GM18873 (cell line): Measurements from ENCODE around the gene CELF4.

Source experiments
- ATAC-seq: cut with Tn5 transposase; IDR thresholded peaks from one replicate; pipeline ENCODE4 v1.9.1; 2021; ENCODE audit warnings: mild to moderate bottlenecking, moderate library complexity, moderate number of reproducible peaks; ENCODE audit not compliant: unreplicated experiment, low FRiP score

Gene CELF4

DNA sequence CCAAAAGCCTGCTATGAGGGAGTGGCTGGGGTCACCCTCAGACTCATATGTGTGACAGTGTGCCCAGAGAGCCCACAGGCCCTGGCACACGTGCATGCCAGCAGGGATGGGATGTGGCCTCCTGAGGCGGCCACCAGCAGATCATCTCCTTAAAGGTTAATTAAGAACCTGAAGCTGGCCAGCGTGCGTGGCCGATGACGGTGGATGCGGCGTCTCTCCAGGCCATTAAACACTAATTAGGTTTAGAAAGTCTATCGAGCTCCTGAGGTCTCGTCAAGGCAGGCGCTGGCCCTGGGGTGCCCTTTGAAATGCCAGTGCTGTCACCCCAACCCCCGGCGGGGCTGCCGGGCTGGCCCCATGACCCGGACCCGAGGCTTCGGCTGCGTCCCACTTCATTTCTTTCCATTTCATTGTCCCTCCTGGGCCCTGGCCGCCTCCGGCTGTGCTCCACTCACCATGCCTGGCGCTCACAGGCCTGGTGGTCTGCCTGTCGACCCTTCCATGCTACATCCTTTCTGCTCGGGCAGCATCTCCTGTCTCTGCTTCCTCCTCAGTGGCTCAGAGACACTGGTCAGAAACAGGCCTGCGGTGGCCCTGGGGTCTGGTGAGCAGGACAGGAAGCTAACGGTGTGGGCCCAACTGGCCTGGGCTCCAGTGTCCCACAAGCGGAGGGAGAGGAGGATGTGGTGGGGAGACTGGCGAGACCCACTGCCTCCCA is 228.9 kb downstream of the CELF4 start:
- no peak for ATAC-seq

DNA sequence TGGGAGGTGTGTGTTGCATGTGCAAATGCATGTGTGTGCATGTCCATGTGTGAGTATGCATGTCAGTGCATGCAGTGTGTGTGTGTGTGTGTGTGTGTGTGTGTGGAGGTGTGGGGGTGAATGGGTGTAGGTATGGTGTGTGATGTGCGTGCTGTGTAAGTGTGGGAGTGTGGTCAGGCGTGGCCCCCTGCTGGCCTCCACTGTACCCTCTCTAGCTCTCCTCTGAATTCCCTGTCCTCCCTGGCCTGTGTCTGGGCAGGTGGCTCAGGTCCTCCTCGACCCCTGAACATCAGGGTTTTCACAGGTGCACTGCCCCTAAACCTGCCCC is 230.2 kb downstream of the CELF4 start:
- no peak for ATAC-seq

DNA sequence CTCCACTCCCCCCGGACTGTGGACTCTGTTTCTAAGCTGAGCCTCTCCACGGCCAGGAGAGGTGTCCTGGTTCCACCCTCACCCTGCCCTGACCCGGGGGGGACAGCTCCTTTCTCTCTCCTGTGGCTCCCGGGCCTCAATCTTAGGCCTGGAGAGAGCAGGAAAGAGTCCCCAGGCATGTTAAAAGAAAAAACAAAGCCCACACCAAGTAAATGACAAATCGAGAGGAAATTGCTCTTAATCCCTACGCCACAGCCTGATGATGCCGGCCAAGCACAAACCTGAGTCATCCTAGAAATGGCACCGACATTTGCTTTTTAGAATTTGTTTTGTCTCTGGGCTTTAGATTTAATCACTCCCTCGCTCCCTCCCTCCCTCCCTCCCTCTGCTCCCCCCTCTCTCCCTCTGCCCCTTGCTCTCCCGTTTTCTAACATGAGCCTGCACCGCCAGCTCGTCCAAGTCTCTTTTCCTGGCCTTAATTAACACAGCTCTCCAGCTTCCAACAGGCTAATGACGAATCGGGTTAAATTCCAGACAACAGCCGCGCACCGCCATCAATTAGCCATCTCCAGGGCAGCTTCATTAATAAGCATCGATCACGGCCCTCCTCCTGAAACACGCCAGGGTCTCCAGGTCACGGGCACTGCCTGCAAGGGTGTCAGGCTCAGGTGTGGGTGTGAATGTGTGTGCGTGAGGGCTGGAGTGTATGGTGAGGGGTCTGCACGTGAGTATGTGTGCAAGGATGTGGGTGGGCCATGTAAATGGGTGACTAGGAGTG is 230.8 kb downstream of the CELF4 start:
- ATAC-seq, result no peak

DNA sequence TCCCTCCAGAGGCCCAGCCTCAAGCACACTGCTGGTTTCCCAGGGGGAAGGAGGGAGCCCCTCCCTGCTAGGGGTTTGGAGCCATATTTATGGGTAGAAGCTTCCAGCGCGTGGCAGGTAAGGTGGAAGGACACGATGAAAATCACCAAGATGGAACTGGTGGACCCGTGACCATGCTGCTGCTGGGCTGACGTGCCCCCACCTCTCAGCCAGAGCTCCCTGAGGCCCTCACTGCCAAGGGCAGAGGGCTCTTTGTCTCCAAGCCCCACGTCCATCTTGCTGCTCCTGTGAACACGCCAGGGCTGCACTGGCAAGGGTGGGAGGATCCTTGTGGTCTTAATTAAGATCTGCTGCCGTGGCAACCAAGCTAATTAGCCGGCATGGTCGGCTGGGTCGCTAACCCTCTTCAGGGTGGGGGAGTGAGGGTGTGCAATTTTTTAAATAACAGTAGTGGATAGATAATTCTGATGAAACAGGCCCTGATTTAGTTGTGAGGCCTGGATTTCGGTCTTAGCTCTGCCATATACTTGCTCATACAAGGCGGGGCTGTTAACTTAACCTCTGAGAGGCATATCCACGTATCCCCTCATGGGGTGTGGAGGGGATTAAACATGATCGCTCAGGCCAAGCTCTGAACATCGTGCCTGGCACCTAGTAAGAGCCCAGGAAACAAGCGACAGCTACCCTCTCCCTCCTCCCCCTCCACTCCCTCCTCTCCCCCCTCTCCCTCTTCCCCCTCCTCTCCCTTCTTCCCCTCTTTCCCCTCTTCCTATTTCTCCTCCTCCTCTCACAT is 232.8 kb downstream of the CELF4 start:
- ATAC-seq, result no peak

DNA sequence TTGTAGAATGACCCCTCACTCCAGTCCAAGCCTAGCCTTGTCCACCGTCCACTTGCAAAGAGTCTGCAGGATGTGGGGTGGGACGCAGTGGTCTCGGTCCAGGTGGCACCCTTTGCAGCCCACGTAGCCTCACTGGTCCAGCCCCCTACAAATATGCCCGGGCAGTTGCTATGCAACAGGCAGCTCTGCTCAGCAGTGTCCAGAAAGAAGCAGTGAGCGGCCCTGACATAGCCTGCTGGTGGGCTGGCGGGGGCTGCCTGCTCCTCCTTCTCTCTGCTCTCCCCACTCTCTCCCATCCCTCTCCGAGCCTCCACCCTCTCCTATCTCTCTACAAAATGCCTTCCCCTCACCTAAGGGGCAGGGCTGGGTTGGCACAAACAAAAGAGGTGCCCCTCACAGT is 233.4 kb downstream of the CELF4 start:
- no peak for ATAC-seq

DNA sequence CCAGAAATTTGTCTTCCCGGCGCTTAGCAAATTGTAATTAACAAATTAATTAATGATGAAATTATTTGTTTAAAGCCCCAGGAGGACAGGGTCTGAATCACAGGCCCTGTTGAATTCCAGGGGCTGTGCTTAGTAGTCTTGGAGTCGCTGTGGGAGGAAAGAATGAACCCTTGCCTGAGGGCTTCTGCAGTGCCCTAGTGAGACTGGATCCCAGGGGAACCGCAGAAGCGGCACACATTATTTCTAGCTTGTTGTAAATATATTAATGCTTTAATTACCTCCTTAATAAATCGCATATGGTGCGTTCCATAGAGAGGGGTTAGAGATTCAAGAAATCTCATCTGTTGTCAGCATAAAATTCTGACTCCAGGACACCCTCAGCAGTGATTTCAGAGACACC is 235.4 kb downstream of the CELF4 start:
- no peak for ATAC-seq

DNA sequence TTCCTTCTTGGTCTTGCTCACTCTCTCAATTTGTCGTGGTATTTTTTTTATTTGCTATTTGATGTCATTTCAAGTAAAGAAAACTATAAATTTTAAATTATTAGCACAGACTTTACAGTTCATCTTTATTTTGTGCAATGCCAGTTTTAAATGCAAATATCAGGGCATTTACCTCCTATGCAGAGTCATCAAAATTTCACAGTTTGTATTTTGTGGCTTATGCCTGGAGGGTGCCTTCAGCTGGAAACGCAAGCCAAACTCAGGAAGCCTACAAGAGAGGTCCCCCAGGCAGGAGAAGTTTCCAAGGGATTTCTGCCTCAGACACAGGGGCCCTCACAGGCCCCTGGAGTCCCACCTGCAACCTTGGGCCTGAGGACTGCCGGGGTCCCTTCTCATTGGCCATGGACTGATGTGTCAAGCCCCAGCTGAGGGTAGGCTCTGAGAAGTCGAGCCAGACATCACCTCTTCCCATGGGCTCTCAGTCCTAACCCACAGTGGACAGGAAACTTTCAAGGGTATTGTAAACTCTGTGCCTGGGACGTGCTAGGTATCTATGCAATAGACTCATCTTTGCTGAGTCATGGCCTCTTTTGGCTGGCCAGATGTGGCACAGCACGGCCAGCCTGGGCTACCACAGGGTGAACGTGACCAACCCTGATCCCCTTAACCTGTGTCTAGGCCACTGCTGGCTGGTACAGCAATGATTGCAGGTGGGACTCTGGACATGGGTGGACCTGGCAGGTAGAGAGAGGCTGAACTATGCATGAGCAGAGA is 236.5 kb downstream of the CELF4 start:
- ATAC-seq, result no peak

DNA sequence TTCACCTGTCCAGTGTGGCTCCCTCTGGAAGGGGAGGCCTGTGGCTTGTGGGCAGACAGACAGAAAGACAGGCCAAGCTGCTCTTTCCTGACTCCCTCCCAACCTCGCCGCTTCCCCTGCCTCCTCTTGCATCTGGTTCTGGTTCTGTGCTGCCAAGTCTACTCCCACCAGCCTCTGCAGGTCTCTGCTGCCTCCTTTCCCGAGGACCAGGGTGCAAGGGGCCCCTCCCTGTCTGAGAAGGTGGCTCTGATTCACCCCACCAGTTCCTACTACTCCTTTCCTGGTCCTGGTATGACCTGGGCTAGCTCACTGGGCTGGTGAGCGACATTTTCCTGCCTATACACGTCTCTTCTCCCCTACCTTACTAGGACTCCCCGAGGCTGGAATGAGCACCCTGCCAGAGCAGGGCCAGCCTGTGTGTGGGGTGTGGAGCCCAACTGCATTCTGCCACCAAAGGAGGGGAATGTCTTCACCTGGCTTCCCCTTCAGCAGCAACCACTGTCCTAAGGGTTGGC is 238.5 kb downstream of the CELF4 start:
- ATAC-seq, result no peak

DNA sequence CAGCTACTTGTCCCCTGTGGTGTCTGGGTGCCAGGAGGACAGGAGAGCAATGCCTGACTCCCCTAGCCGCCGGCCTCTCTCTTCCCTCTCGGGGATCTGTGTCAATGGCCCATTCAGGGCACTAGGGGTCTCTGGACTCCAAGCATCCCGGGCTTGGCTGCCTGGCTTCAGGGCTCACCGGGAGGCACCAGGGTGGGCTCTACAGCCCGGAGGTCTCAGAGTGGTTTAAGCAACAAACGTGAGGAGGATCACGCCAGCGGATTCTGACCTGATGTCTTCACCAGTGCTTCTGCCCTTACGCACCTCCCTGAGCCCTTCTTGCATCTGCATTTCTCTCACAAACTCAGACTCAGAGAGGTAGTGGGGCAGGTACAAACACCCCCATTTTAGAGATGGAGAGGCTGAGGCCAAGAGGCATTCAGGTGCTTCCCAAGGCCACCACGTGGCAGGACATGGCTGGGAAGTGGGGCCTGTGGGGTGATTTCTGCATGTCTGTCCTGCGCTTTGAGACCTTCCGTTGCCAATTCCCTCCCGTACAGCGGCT is 243.0 kb downstream of the CELF4 start:
- no peak for ATAC-seq

DNA sequence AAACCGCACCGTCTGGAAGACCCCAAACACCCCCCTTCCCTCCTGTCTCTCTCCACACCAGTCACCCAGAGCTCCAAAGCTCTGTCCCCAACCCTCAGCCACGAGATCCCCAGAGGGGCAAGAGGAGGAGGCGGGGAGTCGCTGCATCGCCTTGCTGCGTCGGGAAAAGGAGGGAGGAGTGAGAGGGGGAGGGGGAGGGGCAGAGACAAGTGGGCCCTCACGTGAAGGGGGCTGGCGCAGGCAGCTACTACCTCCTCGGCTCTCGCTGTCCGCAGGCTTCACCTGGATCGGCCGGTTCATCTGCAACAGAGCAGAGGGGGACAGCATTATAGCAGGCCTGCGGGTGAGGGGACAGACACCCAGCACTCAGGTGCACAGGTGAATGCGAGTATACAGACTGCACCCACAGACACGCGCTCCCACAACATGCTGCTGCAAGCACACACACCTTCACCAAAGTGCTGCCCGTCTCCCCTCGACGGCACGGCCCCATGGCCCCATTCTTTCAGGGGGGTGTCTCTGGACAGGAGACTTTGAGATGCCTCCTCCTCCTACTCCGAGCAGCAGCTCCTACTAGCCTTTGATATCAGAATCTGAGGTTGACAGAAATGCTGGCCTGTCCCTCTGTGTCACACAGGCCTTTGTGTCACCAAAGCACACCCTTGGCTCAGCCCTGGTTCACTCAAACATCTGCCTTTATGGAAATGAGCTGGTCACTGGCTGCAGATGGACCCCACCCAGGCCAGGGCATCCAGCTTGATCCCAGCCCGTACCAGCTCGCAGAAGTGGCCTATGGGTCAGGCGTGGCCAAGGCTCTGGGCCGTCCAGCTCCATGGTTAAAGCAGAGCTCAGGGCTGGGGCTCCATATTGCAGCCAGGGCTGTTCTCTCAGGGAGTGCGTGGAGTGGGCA is 243.8 kb downstream of the CELF4 start:
- no peak for ATAC-seq

DNA sequence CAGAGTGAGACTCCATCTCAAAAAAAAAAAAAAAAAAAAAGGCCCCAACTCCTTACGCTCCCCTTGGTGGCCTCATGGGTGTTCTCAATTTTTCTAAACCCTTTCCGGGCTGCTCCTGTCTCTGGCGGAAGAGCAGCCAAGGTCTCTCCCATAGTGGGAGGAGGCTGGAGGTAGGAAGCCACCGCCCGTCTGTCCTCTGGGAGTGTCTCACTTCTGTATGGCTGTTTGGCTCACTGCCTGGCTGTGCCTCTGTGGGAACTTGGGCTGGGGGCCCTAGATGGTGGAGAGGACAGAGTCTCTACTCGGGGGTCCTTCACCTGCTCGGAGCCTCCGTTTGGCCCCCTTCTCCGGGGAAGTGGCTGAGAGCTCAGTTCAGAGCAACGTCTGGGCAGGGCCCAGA is 245.3 kb downstream of the CELF4 start:
- ATAC-seq, result no peak

DNA sequence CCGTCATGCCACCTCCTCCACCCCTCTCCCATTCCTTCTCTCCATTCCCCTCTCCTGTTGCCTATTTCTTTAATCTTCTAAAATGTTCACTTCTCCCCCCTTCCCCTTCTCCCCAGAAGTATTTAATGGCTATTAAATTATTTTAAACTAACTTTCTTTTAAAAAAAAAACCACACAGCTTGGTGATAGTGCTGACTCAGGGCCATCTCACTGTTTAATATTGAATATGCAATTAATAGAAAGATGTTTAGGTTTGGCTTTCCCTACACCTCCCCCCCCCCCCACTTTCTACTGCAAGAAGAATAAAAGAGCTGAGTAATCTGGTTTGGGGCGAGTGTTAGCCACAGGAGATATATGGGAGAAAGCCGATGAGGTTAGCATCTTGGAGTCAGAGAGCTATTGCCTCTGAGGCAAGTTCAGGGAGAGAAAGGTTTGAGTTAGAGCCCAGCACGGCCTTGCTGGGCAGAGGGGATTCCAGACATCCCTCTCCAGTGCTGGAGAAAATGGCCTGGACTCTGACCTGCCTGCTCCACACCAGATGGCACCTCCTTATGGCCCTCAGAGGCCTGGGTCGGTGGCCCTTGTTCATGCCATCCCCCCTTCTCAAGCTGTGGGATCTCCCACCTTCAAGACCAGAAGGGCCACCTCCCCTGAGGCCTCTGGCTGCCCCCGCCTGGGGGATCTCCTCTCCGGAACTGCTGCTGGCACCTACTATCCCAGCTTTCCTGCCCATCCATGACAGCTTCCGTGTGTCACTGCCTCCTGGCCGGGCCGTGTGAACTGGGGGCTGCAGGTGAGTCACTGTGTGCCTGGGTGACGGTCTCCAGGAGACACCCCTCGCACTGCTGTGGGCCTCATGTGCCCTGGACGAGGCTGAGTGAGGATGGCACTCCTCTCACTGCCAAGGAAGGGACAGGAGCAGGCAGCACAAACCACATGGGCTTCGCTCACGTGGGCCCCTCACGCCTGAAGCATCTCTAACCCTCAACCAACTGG is 246.9 kb downstream of the CELF4 start:
- no peak for ATAC-seq

DNA sequence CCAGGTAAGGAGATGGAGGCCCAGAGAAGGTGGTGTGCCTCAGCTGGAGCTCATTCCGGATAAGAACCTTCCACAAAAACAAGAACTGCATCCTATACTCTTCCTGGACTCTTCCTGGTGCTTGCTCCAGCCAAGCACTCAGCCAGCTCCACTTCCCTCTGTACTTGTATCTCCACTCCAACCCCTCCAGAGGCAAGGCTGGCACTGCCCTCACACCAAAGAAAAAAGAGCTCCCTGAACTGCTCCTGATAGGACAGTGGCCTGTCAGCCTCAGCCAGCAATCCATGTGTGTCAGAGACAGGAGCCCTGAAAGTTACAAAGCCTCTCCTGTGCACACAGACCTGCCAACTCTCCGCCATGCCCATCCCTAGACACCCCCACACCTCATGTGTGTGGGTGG is 248.1 kb downstream of the CELF4 start:
- ATAC-seq, result no peak

DNA sequence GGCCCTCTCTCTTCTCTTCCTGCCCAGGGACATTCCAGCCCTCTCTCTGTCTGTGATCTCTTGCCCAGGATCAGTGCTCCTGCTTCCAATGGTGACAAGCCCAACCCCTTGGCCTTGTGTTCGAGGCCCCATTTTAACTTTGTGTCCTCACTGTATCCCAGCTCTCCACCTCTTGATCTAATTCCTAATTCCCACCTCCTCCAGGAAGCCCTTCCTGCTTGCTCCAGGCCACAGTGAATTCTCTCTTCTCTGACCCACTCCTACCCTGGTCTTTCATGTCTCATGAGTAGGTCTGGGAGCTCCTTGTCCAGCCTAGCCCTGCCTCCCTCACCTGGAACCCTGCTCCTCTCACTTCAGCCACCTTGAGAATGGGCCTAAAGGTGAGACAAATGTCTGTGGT is 249.1 kb downstream of the CELF4 start:
- ATAC-seq, result no peak

DNA sequence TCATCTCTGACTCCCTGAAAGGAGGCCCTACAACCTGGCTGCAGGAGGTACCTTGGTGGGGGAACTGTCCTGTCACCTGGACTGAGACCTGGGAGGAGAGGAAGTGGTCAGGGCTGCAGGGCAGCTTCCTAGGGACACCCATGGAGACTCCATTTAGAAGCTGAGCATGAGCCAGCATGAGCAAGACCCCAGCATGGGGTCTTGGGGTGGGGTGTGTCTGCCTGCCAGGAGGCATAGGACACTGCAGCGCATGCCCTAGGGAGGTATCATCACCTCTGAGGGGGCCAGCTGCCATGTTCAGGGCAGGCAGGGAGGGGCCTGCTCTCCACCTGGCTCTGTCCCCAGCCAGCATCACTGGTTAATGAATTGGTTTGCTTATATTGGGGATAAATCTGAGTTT is 249.7 kb downstream of the CELF4 start:
- no peak for ATAC-seq

DNA sequence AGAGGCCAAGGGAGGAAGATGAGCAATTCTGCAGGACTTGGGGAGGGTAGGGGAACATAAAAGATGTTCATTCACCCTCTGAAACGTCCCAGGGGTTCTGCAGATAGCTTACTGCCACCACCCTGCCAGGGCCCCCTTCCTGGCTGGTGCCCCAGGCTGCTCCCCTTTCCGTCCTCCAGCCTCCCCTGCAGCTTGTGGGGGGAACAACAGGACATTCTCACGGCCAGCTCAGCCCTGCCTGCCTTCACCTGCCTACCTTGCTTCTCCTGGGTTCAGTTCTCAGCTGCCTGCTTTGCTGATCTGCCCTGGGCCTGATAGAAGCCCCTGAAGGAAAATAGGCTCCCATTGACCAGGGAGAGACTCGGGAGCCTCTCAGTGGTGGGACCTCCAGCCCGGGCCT is 251.1 kb downstream of the CELF4 start:
- no peak for ATAC-seq

DNA sequence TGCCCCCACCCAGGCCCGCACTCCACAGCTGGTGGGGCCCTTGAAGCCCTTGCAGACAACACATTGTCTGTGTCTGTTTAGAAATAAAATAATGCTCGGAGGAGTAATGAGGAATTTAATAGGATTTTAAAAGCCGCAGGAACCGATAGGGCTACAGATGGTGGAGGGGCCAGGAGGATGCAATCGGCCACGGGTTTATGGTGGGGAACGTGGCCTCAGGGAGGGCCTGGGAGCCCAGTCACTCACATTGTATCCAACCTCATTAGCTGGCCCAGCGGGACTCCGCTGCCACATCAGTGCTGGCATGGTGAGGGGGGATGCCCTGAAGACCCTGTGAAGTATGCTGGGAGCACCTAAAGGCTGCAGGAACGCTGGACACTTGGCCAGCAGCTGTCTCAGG is 252.0 kb downstream of the CELF4 start:
- ATAC-seq, result no peak

DNA sequence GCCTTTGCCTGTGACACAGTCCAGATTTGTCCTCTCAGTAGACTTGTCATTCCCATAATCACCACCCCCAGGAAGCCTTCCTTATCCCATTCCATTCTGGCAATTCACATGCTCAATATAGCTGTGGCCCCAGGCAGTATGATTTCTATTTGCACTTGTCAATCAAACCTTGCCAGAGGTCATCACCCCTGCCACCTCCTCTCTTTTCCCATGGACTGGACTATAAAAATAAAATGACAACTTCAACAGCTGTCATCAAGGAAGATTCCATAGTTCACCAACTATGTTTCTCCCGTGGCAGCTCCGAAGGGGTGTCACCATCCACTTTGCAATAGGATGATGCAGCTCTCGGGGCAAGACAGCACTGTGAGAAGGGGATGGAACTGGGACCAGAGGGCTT is 255.7 kb downstream of the CELF4 start:
- ATAC-seq, result no peak
